IPS-18a (cell line): ENCODE results near the gene MAOB.
"Not testable (repeated sequence)": the region's sequence is repeated elsewhere in the genome, so short reads cannot be mapped to it uniquely, and the experiment has no call there.

Experiments used
- H3K27ac ChIP-seq: one replicate; pipeline ENCODE4 v1.5.1; 2013; ENCODE audit warnings: low read length
- H3K27me3 ChIP-seq: one replicate; pipeline ENCODE4 v1.6.1; 2013; ENCODE audit warnings: mild to moderate bottlenecking, low read length; ENCODE audit not compliant: control insufficient read depth, insufficient read depth
- H3K36me3 ChIP-seq: one replicate; pipeline ENCODE4 v1.6.1; 2013; ENCODE audit warnings: low read depth, low read length; ENCODE audit not compliant: control insufficient read depth
- H3K4me1 ChIP-seq: one replicate; pipeline ENCODE4 v1.6.1; 2013; ENCODE audit warnings: low read depth, low read length; ENCODE audit not compliant: control insufficient read depth
- H3K4me3 ChIP-seq: one replicate; pipeline ENCODE4 v1.5.1; 2013; ENCODE audit warnings: low read length
- H3K9ac ChIP-seq: one replicate; pipeline ENCODE4 v1.6.1; 2013; ENCODE audit warnings: mild to moderate bottlenecking, low read length, moderate library complexity
- H3K9me3 ChIP-seq: one replicate; pipeline ENCODE4 v1.6.1; 2013; ENCODE audit warnings: low read depth, low read length; ENCODE audit not compliant: control insufficient read depth

MAOB gene

DNA sequence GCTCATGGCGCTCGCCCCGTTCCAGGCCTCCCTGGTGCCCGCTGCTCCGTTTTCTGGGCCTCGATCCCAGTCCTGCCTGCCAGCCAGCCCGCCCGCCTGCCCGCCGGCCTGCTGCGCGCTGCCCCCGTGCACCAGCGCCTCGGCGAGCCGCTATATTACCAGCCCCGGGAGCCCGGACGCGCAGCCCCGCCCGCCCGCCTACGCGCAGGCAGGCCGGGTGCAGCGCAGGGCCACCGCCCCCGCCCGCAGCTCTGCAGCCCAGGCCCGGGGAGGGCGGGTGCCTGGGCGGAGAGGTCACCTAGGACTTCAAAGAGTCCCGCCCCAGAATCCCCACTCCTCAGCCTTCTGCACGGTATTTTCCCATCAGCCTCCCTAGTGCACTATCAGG is at the start of gene MAOB:
MAOB (minus strand) TSS at position 157 of the 388 bp plus-strand sequence; CDS start at position 6, 151 bp downstream.
- Histone ChIP-seq H3K9me3 (peaks cover 2% of the 10 kb centered on the region), H3K9ac (no peak within 1 kb of the TSS), H3K27me3 (peaks cover 14% of the 10 kb centered on the region), H3K36me3 (no peaks in the 10 kb centered on the region), H3K4me1 (no peaks in the 10 kb centered on the region), H3K27ac (no peak within 1 kb of the TSS), H3K4me3 (peak within 1 kb of the TSS; percentile 32)

DNA sequence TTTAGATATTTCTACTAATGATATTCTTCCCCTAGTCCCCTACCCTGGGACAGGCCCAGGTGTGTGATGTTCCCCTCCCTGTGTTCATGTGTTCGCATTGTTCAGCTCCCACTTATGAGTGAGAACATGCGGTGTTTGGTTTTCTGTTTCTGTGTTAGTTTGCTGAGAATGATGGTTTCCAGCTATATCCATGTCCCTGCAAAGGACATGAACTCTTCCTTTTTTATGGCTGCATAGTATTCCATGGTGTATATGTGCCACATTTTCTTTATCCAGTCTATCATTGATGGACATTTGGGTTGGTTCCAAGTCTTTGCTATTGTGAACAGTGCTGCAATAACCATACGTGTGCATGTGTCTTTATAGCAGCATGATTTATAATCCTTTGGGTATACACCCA is 39.8 kb upstream of the MAOB start:
- H3K27me3 ChIP-seq, H3K27ac ChIP-seq, H3K36me3 ChIP-seq, H3K9me3 ChIP-seq, H3K4me3 ChIP-seq, H3K4me1 ChIP-seq, H3K9ac ChIP-seq: not testable (repeated sequence)

DNA sequence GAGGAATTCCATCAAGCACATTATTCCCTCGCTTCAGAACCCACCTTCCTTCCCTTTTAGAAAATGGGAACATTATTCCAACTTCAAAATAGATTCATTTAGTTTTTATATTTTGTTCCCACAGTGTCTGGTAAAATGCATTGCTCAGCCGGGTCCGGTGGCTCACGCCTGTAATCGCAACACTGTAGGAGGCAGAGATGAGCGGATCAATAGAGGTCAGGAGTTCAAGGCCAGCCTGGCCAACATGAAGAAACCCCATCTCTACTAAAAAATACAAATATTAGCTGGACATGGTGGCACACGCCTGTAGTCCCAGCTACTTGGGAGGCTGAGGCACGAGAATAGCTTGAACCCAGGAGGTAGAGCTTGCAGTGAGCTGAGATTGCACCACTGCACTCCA is 28.5 kb upstream of the MAOB start:
- not testable (repeated sequence) for H3K27me3 ChIP-seq, H3K36me3 ChIP-seq, H3K9ac ChIP-seq, H3K27ac ChIP-seq, H3K4me1 ChIP-seq, H3K4me3 ChIP-seq
- peaks cover 16% of the 10 kb centered on the region for H3K9me3 ChIP-seq

DNA sequence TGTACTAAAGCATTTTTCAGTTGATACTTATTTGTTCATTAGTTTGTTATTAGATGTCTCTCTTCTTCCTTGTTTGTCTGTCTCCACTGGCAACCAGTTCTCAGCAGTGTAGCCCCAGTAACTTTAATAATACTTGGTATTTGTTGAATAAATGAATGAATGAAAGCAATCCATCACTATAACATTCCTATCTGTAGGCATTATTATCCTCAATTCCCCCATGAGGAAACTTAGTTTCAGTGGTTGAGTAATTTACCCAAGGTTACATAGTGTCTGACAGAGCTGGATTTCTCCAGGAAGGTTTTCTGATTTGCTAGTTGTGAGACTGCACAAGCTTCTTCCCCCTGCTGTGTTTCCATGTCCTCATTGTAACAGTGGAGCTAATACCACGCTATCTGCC is 27.8 kb upstream of the MAOB start:
- H3K4me1 ChIP-seq: no peaks in the 10 kb centered on the region
- H3K9ac ChIP-seq: no peak overlapping the region
- peaks cover 16% of the 10 kb centered on the region for H3K9me3 ChIP-seq
- no peak overlapping the region for H3K4me3 ChIP-seq
- H3K27ac ChIP-seq: no peak overlapping the region
- H3K36me3 ChIP-seq: no peaks in the 10 kb centered on the region
- no peaks in the 10 kb centered on the region for H3K27me3 ChIP-seq

DNA sequence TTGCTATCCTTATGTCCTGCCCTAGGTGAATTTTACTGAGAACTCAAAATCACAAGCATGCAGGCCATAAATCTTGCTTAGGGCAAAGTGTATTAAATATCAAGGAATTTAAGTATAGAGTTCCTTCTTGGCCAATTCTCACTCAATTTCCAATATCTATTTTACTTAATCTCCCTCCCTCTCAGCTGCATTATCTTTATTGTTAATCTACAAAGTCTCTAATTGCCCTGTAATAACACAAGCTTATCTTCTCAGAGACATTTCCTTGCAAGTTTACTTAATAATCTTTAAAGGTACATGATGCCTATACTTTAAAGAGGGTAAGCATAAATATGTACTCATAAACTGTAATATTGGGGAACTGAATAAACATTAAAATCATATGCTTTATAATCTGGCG is 26.9 kb upstream of the MAOB start:
- Histone ChIP-seq H3K9ac (no peak overlapping the region), H3K36me3 (no peaks in the 10 kb centered on the region), H3K27me3 (no peaks in the 10 kb centered on the region), H3K4me1 (no peaks in the 10 kb centered on the region), H3K4me3 (no peak overlapping the region), H3K9me3 (peaks cover 16% of the 10 kb centered on the region), H3K27ac (no peak overlapping the region)

DNA sequence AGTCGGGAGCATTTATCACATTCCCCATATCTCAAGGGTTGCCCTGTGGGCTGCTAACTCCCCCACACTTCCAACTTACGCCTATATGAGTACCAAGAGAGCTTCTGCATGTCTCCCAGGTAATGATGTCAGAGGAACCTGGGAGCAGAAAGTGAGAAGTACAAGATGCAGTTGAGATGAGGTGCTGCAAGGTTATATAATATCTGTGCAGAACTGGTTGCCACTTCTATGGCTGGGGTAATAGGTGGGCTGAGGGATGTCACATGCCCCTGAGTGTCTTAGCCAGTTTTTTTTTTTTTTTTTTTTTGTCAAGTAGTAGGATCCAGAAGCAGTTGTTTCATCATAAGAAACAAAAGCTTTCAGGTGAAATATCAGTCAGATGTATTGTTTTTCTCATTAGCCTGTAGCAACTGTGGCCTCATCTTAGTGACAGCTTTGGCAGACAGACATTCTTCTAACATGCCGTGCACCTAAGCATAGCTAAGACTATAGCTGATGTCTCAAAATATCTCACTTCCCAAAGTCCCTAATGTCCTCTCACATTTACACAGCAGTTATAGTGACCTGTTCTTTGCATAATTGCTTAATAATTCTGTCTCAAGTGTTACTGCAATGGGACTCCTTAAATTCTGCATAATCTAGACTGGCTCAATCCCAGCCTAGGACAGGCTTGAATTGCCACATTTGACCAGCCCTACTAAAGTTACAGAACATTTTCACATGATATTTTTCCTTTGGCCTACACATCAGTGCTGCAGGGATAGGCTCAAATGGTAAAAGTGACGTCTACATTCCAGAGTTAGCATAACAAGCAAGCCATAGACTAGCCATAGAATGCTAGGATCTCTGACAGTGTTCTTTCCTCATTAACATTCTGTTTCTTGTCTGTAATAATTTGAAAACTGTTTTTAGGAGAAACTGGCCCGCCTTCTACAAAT is 17.9 kb upstream of the MAOB start:
- Histone ChIP-seq H3K4me3 (no peak overlapping the region), H3K36me3 (no peaks in the 10 kb centered on the region), H3K9ac (no peak overlapping the region), H3K27me3 (no peaks in the 10 kb centered on the region), H3K4me1 (peaks cover 11% of the 10 kb centered on the region), H3K27ac (no peak overlapping the region), H3K9me3 (peaks cover 9% of the 10 kb centered on the region)

DNA sequence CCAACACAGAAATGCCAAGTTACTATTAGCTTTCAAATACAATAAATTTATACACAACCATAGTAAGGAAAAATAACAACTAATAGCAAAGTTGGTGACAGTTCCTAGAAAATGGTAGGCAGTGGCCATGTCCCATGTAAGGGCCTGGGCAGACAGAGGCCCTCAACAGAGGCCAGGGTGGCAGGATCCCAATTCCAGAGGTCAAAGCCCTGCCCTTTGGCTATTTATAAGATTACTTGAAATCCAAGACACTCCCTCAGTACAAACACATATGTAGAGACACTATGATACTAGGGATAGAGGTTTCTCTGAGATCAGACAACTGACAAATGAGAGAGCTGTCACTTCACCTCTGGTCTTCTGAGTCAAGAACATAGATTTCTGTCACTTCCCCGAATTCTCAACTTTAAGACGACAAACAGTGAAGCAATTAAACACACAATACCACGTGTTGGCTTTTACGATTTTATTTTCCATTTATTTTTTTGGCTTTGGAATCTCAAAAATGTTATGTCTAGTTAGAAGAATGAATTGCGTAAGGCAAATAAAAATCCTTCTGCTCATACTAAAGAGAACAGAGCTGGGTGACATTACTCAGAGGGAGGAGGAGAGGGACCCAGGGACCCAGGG is 16.3 kb upstream of the MAOB start:
- H3K27ac ChIP-seq: no peak overlapping the region
- peaks cover 9% of the 10 kb centered on the region for H3K9me3 ChIP-seq
- H3K9ac ChIP-seq: no peak overlapping the region
- H3K4me1 ChIP-seq: peaks cover 11% of the 10 kb centered on the region
- no peak overlapping the region for H3K4me3 ChIP-seq
- no peaks in the 10 kb centered on the region for H3K36me3 ChIP-seq
- H3K27me3 ChIP-seq: no peaks in the 10 kb centered on the region

DNA sequence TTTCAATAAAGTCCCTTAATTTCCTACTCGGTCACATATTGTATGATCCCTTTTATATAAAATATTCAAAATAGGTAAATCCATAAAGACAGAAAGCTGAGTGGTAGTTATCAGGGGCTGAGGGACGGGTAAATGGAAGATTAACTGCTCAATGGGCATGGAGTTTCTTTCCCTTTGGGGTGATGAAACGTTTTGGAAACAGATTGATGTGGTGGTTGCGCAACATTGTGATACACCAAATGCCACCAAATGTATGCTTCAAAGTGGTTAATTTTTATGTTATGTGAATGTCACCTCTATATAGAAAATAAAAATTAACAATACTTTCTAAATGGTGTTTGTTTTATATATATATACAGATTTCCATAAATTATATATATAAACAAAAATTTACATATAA is 15.0 kb upstream of the MAOB start:
- no peaks in the 10 kb centered on the region for H3K27me3 ChIP-seq
- no peak overlapping the region for H3K27ac ChIP-seq
- H3K9ac ChIP-seq: no peak overlapping the region
- no peaks in the 10 kb centered on the region for H3K36me3 ChIP-seq
- no peak overlapping the region for H3K4me3 ChIP-seq
- peaks cover 13% of the 10 kb centered on the region for H3K9me3 ChIP-seq
- peaks cover 11% of the 10 kb centered on the region for H3K4me1 ChIP-seq

DNA sequence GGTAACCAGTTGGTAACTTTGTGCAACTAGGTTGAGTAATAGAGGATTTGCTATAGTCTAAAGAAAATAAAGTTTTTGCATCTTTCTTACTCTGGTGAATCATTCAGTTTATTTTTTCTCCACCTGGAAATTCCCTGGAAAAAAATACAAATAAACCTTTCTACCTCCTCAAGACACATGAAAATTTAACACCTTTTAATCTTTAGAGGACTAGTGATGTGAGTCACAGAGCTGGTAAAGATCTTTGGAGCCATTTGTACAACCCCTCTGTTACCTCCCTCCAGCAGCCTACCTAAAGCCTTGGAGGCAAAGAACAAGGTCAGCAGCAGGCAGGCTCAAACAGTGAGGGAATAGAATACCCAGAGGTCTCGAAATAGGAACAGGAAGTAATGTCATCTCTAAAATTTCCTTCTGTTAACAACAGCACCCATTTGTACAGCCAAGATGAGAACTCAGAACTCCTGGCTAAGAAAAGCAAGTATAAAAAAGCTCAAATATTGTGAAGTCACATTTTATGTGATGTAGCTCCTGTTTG is 10.2 kb upstream of the MAOB start:
- no peaks in the 10 kb centered on the region for H3K36me3 ChIP-seq
- H3K9ac ChIP-seq: no peak overlapping the region
- peaks cover 34% of the 10 kb centered on the region for H3K9me3 ChIP-seq
- no peak overlapping the region for H3K4me3 ChIP-seq
- H3K27ac ChIP-seq: no peak overlapping the region
- no peaks in the 10 kb centered on the region for H3K4me1 ChIP-seq
- H3K27me3 ChIP-seq: no peaks in the 10 kb centered on the region

- no peak overlapping the region for H3K27ac ChIP-seq
- H3K36me3 ChIP-seq: no peaks in the 10 kb centered on the region
- peaks cover 14% of the 10 kb centered on the region for H3K27me3 ChIP-seq
- no peak overlapping the region for H3K4me3 ChIP-seq
- H3K4me1 ChIP-seq: no peaks in the 10 kb centered on the region
- H3K9ac ChIP-seq: no peak overlapping the region
- H3K9me3 ChIP-seq: peaks cover 20% of the 10 kb centered on the region
Observed at GRCh38 chrX:43885617-43886016, 3.4 kb upstream of the MAOB start.

DNA sequence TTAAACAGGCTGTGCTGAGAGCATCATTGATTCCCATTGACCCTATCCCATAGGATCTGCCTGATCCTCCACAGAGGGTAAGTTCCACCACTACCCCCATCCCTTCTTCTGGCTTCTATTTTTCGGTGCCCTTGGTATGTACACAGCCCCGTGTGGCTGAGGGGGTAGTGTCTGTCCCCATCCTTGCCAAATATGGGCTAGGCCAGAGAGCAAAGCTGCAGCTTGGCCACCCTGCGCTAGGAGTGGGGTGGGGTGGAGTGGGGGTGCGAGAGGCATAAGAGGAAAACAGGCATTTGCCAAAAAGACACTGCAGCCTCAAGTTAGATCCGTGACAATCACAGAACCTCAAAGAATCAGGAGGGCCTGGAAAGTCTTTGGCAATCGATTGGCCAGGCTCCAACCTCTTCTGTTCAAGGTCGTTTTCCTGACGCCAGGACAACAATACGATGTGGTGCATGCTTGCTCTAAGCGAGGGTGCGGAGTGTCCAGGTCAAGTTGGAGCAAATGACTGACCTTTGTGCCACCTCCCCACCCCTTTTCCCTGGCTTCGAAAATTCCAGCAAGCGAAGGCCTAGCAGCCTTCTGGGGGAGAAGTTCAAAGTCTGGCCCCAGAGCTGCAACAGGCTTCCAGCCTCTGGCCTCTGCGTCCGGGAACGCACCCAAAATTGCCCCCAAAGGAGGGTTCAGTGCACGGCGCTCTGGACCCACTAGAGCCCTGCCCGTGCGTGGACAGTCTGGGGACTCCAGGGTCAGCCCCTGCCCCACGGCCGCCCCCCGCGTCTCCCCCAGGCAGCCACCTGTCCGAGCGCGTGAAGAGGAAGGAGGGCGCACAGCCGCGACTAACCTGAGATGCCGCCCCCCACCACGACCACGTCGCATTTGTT is 598 bp downstream of the MAOB start:
- Histone ChIP-seq H3K4me1 (no peaks in the 10 kb centered on the region), H3K36me3 (no peaks in the 10 kb centered on the region), H3K27ac (no peak overlapping the region), H3K27me3 (peaks cover 14% of the 10 kb centered on the region), H3K9me3 (peaks cover 2% of the 10 kb centered on the region), H3K9ac (no peak overlapping the region), H3K4me3 (peak overlapping the region; percentile 20)
